ENCODE data around the gene PCSK7.

The PCSK7 gene

DNA sequence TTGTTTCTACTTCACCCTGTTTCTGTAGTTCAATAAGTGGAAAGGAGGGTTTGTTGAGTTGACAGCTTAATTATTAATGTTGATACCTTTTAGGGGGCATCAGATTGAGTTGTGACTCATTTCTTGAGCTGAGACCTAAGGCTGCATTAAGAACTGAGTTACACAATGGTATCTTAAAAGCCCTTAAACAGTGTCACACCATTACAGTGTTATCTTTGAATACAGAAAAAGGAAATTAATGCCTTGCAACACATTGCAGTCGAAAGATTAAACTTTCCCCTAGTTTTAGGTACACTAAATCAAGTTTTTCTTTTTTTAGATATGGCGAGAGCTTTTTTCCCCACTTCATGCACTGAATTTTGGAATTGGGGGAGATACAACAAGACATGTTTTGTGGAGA is 71.0 kb downstream of the PCSK7 start:
- DNase-seq (ENCODE audit: low read depth in 3 of 3) = no peak

- DNase-seq (ENCODE audit: low read depth in 3 of 3) = no peak
These were observed 72.0 kb downstream of the PCSK7 start for GRCh38 chr11:117159892-117160291.

- no peak for DNase-seq (ENCODE audit: low read depth in 3 of 3)
These were observed 74.4 kb downstream of the PCSK7 start for GRCh38 chr11:117157507-117157906.

GRCh38 chr11:117154468-117154867 is 77.4 kb downstream of the PCSK7 start:
- DNase-seq (ENCODE audit: low read depth in 3 of 3) = no peak

Data from stimulated activated CD4-positive, alpha-beta T cell treated with anti-CD3 and anti-CD28 coated beads, TNF-alpha, amount 100 ng/mL, for 4 hours (primary cell).